Measurements from ENCODE around the gene HIPK2.
A peak's percentile ranks its signal among the peaks of the same experiment; 100 is the strongest.

The HIPK2 gene
- 63.2 to 105 reads per million in 2 donors for total RNA-seq

DNA sequence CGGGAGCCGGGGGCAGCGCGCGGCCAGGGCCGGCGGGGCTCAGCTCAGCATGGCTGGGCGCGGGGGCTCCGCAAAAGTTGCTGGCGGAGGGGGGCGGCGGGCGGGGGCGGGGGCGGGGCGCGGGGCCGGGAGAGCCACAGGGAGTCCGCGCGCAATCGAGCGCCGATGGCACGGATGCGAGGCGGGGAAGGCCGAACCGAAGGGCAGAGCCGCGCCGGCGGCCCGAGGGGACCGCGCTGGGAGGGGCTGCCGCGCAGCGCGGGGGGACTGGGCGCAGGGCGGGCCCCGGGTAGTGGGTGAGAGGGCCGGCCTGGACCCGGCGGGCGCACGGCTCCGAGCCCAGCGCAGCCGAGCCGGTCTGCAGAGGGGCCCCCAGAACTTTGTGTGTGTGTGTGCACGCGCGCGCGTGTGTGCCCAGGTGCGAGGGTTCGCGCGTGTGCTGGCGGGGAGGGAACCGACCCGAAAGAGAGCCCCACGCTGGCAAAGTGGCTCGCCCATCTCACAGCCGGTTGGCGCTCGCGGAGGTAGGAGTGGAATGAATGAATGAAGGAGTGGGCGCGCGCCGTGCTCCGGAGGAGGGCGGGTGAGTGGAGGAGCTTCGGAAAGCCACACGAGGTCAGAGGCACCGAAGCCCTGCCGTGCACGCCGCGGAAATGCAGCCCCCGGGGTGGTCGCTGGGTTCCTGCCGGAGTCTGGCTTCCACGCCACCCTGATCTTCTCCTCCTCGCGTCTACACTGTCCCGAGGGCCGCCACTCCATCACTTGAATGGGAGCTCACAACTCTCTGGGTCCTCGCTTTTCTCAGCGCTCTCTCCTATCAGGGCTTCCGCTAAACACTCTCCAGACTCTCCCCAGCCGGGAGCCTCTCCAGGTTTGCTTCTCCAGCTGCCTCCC is at the start of gene HIPK2:
Gene HIPK2 (minus strand): TSS at position 51 of the 894 bp plus-strand sequence. CDS start 375 bp downstream, outside the sequence.
- DNase-seq = peak; percentile 61

DNA sequence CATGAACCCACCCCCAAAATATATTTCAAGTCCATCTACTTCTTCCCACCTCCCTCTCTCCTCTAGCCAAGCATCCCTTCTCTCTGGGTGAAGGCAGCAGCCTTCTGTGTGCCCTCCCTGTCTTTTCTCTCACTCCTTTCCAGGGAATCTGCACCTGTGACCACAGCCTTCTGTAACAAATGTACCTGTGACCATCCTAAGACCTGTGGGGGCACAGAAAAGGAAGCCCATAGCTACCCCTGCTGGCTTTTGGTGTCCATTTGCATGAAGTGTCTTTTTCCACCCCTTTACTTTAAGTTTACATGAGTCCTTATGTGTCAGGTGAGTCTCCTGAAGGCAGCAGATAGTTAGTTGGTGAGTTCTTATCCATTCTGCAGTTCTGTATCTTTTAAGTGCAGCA is 49.2 kb upstream of the HIPK2 start:
- no peak for DNase-seq

DNA sequence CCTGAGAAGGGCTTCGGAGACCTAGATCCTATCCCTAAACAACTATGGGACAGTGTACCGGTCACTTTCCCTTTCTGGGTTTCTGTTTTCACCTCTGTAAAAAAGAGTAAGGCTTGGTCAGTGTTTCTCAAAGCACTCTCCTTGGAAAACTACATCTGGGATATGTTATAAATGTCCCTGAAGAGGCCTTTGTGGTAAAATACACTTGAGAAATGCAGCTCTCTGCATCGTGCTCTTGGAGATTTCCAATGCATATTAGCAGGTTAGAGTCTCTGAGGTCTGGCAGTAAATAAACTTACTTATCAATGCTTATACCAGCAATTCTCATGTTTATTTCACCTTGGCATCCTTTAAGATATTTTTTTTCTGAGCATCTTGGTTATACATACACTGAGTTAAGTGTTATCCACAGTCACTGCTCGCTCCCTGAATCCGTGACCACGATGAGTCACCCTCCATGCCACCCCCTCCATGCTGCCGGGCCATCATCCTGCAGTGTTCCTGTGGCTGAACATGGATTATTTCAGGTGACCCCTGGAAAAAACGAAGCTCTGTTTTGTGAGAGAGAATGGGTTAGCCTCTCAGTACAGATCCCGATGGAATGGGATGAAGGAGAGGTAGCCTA is 48.0 kb upstream of the HIPK2 start:
- no peak for DNase-seq

DNA sequence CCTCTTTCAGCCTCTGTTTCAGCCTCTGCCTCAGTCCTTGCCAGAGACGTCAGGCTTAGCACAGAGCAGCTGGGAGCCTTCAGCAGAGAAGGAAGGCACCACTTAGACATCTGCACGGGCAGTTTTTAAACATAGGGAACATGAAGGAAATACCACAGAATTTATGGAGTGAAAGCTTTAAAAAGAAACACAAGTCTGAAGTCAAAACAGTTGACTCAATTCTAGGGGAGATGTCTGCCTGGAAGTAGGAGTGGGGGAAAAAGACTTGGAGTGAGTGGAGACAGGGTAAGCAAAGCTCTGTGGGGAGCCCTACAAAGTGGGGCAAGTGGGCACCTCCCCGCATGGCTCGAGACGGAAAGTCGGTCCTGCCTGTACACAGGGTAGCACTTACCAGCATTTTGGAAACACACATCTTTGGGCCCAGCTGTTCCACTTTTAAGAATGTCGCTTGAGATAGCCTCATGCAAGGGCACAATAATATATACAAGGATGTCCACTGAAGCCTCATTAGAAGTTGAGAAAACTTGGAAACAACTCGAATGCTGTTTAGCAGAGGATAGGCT is 46.2 kb upstream of the HIPK2 start:
- DNase-seq = no peak

DNA sequence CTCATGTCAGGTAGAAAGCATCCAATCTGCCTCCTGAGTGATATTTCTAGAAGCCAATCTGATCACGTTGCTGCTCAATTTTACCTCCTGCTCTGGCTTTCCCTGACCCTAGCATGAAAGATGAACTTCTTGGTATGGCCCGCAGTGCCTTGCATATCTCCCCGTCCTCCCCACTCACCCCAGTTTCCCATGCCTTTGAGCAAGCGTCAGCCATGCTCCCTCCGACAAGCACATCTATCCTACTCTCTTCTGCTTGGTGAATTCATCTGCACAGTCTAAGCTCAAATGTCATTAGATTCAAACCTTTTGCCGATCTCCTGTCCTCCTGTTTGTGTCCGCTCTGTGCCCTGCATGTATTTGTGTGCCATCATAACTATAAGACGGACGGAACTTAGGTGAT is 45.1 kb upstream of the HIPK2 start:
- no peak for DNase-seq

DNA sequence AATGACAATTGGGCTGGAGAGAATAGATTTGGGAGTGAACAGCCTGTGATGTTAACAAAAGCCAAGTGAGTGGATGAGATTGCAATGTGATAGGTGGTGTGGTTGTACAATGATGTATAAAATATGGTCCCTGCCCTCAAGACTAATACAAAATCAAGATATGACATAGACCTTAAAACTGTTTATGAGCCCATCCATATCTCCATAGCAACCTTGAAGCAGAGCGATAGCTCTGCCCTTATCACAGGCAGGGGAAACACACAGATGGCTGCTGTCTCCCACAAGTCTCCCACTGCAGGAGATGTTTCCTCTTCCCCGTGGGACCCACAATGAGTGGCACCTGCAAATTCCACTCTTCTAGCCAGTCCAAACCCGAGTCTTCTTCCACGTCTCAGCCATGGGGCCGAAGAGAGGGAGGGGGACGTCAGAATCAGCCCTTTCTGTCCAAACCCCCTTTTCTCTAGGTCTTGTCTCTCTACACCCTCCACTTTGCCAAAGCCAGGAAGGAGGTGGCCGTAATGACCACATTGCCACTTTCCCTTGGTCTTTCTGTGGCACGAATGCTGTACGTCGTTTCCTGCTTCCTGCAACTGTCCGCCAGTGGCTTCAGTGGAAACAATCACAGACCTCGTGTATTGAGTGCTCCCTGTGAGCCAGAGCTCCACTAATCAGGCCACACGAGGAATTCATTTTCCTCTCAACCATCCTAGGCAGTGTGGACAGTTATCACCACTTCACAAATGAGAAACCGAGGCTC is 43.7 kb upstream of the HIPK2 start:
- DNase-seq = no peak

DNA sequence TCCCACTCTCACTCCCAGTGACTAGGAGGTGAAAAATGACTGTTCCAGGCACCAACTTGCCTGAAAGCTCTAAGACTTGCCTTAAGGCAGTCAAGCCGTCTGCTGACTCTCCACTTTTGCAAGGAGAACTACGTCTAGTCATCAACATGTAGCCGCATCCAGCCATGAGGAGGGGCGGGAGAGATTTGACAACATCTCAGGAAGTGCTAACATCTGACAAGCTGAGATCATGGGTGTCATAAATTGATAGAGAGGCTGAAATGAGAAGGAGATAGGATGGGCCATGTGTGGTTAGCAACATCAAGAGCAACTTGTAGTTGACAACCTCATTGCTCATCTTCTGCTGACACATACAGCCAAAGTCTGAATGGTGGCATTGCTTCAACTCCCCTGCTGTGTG is 42.3 kb upstream of the HIPK2 start:
- no peak for DNase-seq

DNA sequence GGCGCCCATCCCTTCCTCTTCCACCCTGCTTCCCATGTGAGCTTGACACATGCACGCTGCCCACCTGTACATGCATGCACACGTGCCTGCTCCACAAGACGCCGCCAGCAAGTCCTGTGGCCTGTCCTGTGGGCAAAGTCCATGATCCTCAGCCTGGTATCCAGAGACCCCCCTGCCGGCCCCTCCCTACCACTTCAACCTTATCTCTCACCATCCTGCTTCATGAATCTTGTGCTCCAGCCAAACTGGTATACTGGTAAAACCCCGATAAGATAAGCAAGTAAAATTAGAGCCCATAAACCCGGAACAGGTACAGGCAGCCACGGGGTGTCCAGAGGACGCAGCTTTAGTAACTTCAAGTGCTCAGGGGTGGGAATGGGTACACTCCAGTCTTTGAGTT is 39.5 kb upstream of the HIPK2 start:
- no peak for DNase-seq

GRCh38 chr7:139813689-139814088 is 35.9 kb upstream of the HIPK2 start:
- no peak for DNase-seq

DNA sequence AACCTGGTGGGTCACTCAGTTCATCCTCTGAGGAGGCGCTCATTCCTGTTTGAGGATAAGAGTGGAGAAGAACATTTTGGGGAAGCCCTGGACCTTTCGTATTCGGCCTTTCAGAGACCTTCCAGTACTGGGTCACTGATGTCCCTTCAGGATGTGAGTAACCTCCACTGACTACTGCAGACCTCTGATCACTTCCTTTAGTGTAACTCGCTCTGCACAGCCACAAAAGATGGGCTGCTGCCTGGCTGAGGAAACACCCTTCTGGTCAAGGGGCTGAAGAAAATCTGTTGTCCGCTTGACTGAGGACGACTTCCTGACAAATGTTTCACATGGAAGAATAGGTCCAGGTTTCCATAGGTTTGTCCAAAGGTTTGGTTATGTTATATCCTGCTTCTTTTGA is 35.4 kb upstream of the HIPK2 start:
- no peak for DNase-seq

DNA sequence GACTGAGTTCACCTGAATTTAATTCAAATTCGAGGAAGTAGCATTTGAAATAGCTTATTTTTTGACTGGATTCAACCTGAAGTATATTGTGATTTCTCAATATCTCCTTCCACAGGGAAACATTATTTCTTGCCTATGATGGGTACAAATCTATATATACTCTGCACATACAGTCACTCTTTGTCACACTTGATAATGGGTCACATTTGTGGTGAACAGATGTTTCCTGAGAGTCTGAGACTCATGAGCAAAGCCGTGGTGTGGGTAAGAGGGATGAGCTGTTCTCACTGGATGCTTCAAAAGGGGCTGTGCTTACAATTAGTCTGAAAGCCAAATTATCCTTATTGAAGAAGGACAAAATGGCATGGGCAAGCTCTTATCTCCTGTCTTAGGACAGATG is 33.3 kb upstream of the HIPK2 start:
- DNase-seq = no peak

DNA sequence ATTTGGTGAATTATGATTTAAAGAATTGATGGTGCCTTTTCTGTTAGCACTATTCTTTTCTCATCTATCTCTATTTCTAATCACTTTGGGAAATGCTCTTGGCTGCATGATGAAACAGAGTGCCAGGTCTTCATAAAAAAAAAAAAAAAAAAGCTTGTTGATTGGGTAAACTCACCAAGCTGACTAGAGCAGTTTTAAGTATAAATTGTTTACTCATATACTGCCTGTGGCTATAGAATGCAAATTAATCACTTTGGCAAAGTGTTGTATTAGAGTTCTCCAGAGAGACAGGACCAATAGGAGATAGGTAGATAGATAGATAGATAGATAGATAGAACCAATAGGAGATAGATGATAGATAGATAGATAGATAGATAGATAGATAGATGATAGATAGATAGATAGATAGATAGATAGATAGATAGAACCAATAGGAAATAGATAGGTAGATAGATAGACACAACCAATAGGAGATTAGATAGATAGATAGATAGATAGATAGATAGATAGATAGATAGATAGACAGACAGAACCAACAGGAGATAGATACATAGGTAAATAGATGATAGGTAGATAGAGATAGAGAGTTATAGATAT is 31.1 kb upstream of the HIPK2 start:
- no peak for DNase-seq

- DNase-seq = no peak
These were observed 30.6 kb upstream of the HIPK2 start for GRCh38 chr7:139808427-139808826.

DNA sequence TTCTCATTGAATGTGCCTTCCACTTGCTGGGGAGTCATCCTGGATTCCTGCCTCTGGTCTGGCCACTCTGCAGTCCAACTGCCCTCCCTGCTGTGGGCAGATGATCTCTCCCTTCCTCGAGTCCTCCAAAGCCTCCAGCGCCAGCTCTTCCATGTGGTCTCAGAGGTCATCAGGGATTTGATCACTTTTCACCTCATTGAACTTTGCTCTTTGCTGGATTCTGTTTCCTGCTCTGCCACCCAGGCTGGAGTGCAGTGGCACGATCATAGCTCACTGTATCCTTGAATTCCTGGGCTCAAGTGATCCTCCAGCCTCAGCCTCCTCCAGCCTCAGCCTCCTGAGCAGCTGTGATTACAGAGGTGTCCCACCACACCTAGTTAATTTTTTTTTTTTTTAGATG is 29.2 kb upstream of the HIPK2 start:
- DNase-seq = no peak

DNA sequence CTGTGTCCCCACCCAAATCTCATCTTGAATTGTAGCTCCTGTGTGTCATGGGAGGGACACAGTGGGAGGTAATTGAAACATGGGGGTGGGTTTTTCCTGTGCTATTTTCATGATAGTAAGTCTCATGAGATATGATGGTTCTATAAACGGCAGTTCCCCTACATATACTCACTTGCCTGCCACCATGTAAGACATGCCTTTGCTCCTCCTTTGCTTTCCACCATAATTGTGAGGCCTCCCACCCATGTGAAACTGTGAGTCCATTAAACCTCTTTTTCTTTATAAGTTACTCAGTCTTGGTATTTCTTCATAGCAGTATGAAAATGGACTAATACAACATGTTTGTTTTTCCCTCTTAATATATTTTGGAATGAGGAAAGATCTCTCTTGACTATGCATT is 26.8 kb upstream of the HIPK2 start:
- no peak for DNase-seq

DNA sequence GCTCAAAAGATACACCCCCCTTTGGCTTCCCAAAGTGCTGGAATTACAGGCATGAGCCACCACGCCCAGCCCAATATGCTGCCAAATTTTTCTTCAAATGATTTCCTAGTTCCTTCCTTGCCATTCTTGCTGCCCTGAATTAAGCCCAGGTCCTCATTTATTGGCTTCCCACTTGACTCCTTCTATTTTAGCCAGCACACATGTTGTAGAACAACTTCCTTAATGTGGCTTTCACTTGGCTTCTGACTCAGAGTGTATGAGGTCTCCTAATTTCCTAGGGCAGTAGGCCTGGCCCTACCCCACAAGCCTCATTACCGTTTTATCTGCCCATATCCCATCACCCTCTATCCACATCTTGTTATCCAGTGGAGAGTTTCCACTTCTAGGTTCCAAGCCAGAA is 21.8 kb upstream of the HIPK2 start:
- DNase-seq = no peak

DNA sequence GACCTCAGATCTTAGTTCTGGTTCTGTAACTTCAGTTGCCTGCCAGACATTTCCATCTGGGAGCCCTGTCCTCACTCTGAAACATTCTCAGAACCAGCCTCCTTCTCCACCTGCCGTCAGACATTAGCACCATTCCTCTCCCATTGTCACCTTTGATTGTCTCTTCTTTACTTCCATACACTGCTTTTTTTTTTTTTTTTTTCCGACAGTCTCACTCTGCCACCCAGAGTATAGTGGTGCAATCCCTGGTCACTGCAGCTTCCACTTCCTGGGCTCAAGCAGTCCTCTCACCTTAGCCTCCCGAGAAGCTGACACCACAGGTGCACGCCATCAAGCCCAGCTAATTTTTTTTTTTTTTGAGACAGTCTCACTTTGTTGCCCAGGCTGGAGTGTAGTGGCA is 21.1 kb upstream of the HIPK2 start:
- DNase-seq = no peak

- DNase-seq = no peak
These were observed 20.4 kb upstream of the HIPK2 start for GRCh38 chr7:139798221-139798620.

- DNase-seq = no peak
These were observed 19.8 kb upstream of the HIPK2 start for GRCh38 chr7:139797607-139798006.

GRCh38 chr7:139791316-139791715 is 13.5 kb upstream of the HIPK2 start:
- DNase-seq = no peak

GRCh38 chr7:139784648-139785047 is 6.8 kb upstream of the HIPK2 start:
- no peak for DNase-seq

DNA sequence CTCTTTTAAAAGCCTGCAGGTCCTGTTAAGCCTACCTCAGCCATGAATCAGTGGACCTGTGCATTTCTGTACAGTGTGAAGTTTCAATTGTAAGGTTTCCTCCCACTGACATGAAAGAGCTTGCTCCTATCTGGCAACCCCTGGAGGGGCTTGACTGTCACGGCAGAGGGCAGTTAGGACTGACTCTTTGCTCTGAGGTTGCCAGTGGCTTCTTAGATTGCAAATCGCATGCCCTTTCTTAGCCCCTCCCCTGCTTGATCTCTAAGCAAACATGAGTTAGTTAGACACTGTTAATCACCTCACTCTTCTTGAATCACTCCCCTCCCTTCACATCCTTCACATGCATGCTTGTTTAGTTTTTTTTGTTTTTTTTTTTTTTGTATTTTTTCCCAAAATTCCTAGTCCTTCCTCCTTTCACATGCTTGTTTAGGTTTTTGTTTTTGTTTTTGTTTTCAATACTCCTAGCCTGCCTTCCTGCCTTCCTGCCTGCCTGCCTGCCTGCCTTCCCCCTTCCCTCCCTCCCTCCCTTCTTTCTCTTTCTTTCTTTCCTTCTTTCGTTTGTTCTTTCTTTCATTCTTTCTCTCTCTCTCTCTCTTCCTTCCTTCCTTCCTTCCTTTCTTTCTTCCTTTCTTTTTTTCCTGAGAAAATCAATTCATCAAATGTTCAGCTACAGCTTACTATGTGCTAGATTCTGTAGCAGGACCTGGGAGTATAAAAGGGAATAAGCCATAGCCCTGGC is 6.0 kb upstream of the HIPK2 start:
- no peak for DNase-seq
